ENCODE results near the gene PTPRK. TPM values are rescaled to one million over a fixed set of nuclear protein-coding genes. Genes with fewer than 3 reads are reported as not detected.

PTPRK gene
- total and polyA plus RNA-seq, 9 of the 15 experiments (the other 6 are each of a cell fraction or from before 2014, with no cell fraction given): 0.04 to 0.51 TPM; not detected in 7

GRCh38 chr6:127954082-127954481 lies 566.3 kb downstream of the PTPRK start:
- POLR2A ChIA-PET: no interaction called here
- H3K9ac ChIP-seq (ENCODE audit: insufficient read depth in 1 of 2, low read depth in 2 of 2, low read length in 2 of 2): no peak overlapping the region
- no peak for DNase-seq (ENCODE audit: extremely low read depth in 1 of 4, low spot score in 3 of 4)
- H2AFZ ChIP-seq (ENCODE audit: low read depth, low read length): no peak overlapping the region
- BruUV-seq (replicated peaks): no TSS peak
- CTCF ChIA-PET (ENCODE audit: low intra/inter-chr PET ratio): no interaction called here
- no peaks in the 10 kb centered on the region for H3K36me3 ChIP-seq (ENCODE audit: control insufficient read depth, insufficient read depth, low read length)
- H3K27ac ChIP-seq (ENCODE audit: extremely low read depth, low read depth, low read length): no peak overlapping the region
- intact Hi-C loops (cut with micrococcal nuclease): no loop called here
- no peaks in the 10 kb centered on the region for H3K4me1 ChIP-seq (replicated peaks in 1 of 2; ENCODE audit: control insufficient read depth in 2 of 2, insufficient read depth in 2 of 2, low read length in 2 of 2)
- H3K9me3 ChIP-seq (replicated peaks; ENCODE audit: control insufficient read depth, insufficient read depth, low read depth, low read length): no peaks in the 10 kb centered on the region
- in situ Hi-C loops (cut with MboI): no loop called here
- H3K4me2 ChIP-seq (ENCODE audit: insufficient read depth, low read length): no peak overlapping the region
- 5% methylated on average over 4 of the region's 4 CpGs for WGBS (ENCODE audit: insufficient coverage, low coverage, missing lambda C conversion rate)
- no peaks in the 10 kb centered on the region for H3K27me3 ChIP-seq (ENCODE audit: control insufficient read depth in 2 of 2, insufficient read depth in 2 of 2, low read length in 2 of 2)
- FAIRE-seq: no peak
- H3K9me1 ChIP-seq (ENCODE audit: control insufficient read depth, insufficient read depth, low read length): no peaks in the 10 kb centered on the region
- no peaks in the 10 kb centered on the region for H3K79me2 ChIP-seq (ENCODE audit: control insufficient read depth, insufficient read depth, low read length)
- H3K4me3 ChIP-seq: no peak overlapping the region
- TF ChIP-seq ZNF449 (CRISPR knock-in tag; IDR thresholded peaks at IDR 0.05) (no peak), SMAD3 (CRISPR knock-in tag; conservative IDR thresholded peaks at IDR 0.05) (no peak), ZNF12 (CRISPR knock-in tag; IDR thresholded peaks at IDR 0.05) (no peak), RFX1 (IDR thresholded peaks at IDR 0.05) (no peak), FOXA1 (IDR thresholded peaks at IDR 0.05; ENCODE audit: borderline replicate concordance) (no peak), TAL1 (IDR thresholded peaks at IDR 0.05) (no peak), HNRNPUL1 (IDR thresholded peaks at IDR 0.05; ENCODE audit: low read length) (no peak), ELF4 (CRISPR knock-in tag; IDR thresholded peaks at IDR 0.05) (no peak), MCM7 (IDR thresholded peaks at IDR 0.05) (no peak), POLR3A (IDR thresholded peaks at IDR 0.05; ENCODE audit: borderline replicate concordance, extremely low read depth, insufficient read depth, insufficient read length) (no peak), RNF219 (CRISPR knock-in tag; IDR thresholded peaks at IDR 0.05) (no peak), POLR2H (tag; IDR thresholded peaks at IDR 0.05; ENCODE audit: low read depth) (no peak), KLF16 (IDR thresholded peaks at IDR 0.05) (no peak), ZNF24 (IDR thresholded peaks at IDR 0.05) (no peak), TEAD1 (CRISPR knock-in tag; IDR thresholded peaks at IDR 0.05) (no peak), PTBP1 (IDR thresholded peaks at IDR 0.05; ENCODE audit: low read depth, low read length) (no peak), NFE2L1 (tag; IDR thresholded peaks at IDR 0.05; ENCODE audit: borderline replicate concordance, low read depth) (no peak), MED1 (CRISPR knock-in tag; IDR thresholded peaks at IDR 0.05; ENCODE audit: borderline replicate concordance) (no peak), ZNF165 (CRISPR knock-in tag; IDR thresholded peaks at IDR 0.05; ENCODE audit: borderline replicate concordance) (no peak)
- TF ChIP-seq, protein P1, sequence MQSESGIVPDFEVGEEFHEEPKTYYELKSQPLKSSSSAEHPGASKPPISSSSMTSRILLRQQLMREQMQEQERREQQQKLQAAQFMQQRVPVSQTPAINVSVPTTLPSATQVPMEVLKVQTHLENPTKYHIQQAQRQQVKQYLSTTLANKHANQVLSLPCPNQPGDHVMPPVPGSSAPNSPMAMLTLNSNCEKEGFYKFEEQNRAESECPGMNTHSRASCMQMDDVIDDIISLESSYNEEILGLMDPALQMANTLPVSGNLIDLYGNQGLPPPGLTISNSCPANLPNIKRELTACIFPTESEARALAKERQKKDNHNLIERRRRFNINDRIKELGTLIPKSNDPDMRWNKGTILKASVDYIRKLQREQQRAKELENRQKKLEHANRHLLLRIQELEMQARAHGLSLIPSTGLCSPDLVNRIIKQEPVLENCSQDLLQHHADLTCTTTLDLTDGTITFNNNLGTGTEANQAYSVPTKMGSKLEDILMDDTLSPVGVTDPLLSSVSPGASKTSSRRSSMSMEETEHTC (IDR thresholded peaks at IDR 0.05): no peak
- no peak for ATAC-seq
- H4K20me1 ChIP-seq (replicated peaks; ENCODE audit: control insufficient read depth, insufficient read depth, low read length): no peaks in the 10 kb centered on the region

Data from K562 (cell line).